ENCODE measurements around the gene GATD1. TPM values are rescaled to one million over a fixed set of nuclear protein-coding genes. Genes with fewer than 3 reads are reported as not detected.
A peak's percentile ranks its signal among the peaks of the same experiment; 100 is the strongest.

Gene GATD1
- total RNA-seq, 1 experiment from 2014 or later = 88.7 TPM

DNA sequence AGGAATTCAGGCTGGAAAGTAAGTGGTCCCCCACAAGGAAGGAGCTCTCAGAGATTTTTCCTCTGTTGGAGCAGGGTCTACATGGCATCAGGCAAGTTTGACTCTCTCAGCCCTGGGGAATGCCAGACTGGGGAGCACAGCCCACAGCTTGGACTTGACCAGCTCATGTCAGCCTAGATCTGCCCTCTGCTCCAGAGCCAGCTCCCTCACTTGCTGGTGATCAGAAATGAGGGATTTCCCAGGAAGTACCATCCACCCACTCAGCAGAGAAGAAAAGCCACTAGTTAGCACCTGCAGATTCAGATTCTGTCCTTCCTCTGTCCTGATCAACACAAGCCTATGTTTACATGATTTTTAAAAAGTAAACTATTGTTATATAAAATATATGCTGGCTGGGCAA is 17.1 kb downstream of the GATD1 start:
- H4K20me1 ChIP-seq (ENCODE audit: insufficient read depth) = peaks cover 5% of the 10 kb centered on the region; the same call in 1 of the 2 replicates
- H3K9ac ChIP-seq (ENCODE audit: low read length) = no peak overlapping the region
- H3K79me2 ChIP-seq (ENCODE audit: insufficient read depth, low read length) = peaks cover 35% of the 10 kb centered on the region
- H3K9me2 ChIP-seq (ENCODE audit: insufficient read depth) = no peaks in the 10 kb centered on the region
- ChIA-PET RAD21 (ENCODE audit: low non-redundant PET in 1 of 2, low total read pairs in 2 of 2, uncharacterized antibody in 2 of 2, unreplicated experiment in 2 of 2) (no interaction called here), POLR2A (no interaction called here), CTCF (no interaction called here)
- H3K27me3 ChIP-seq (ENCODE audit: insufficient read depth, low read length) = no peaks in the 10 kb centered on the region
- no peak overlapping the region for H3K4me2 ChIP-seq (ENCODE audit: low read length)
- H3K9me3 ChIP-seq (ENCODE audit: control insufficient read depth in 1 of 2, insufficient read depth in 1 of 2, low read depth in 1 of 2, low read length in 2 of 2) = no peaks in the 10 kb centered on the region
- H3K27ac ChIP-seq (ENCODE audit: low read depth, low read length) = no peak overlapping the region
- TF ChIP-seq JUND (IDR thresholded peaks at IDR 0.05) (no peak), RAD21 (IDR thresholded peaks at IDR 0.05; ENCODE audit: low read depth) (no peak), POLR2AphosphoS5 (IDR thresholded peaks at IDR 0.05; ENCODE audit: low read depth, low read length) (no peak), FOSL1 (IDR thresholded peaks at IDR 0.05; ENCODE audit: low read depth) (no peak), ZFX (IDR thresholded peaks at IDR 0.05) (no peak), POLR2A (IDR thresholded peaks at IDR 0.05; ENCODE audit: borderline replicate concordance, extremely low read depth, insufficient read depth, insufficient read length) (no peak), CBX3 (IDR thresholded peaks at IDR 0.05; ENCODE audit: low read depth) (no peak)
- TF ChIP-seq, protein P1, sequence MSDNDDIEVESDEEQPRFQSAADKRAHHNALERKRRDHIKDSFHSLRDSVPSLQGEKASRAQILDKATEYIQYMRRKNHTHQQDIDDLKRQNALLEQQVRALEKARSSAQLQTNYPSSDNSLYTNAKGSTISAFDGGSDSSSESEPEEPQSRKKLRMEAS (IDR thresholded peaks at IDR 0.05) = no peak
- no peak overlapping the region for H2AFZ ChIP-seq (ENCODE audit: low read depth, low read length, poor library complexity, severe bottlenecking)
- peaks cover 20 to 38% of the 10 kb centered on the region in 2 experiments for H3K4me1 ChIP-seq (ENCODE audit: control insufficient read depth in 1 of 2, insufficient read depth in 2 of 2, low read length in 2 of 2)
- intact Hi-C loops (cut with micrococcal nuclease) = no loop called here
- peaks cover 38 to 56% of the 10 kb centered on the region in 2 experiments for H3K36me3 ChIP-seq (ENCODE audit: control insufficient read depth in 1 of 2, insufficient read depth in 2 of 2, low read length in 2 of 2)
- ATAC-seq = no peak
- no peak for DNase-seq (ENCODE audit: low read depth, low spot score)
- no peak overlapping the region for H3K4me3 ChIP-seq (replicated peaks in 1 of 2; ENCODE audit: low read depth in 1 of 2, low read length in 2 of 2)
- TSS peak; percentile 30 for BruUV-seq (replicated peaks)

DNA sequence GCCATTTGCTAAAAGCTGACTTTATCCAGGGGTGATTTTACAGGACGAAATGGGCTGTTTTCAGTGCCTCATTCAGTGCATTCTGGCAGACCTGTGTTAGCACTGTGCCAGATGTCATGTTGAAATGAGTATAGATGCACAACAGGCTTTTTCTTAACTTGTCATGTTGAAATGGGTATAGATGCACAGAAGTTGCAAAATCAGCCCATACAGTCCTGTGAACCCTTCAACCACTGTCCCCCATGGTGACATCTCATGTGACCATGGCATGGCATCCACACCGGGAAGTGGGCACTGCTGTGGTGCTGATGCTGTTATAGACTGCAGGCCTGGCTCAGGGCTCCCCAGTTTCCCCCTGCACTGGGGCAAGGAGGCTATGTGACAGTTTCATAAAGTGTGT is 27.6 kb downstream of the GATD1 start:
- CTCF ChIA-PET = interaction anchor here (1.3 kb wide), 1 partner anchor 13 kb away, joined by 3 read pairs; no protein-coding TSS in a partner anchor
- no peak overlapping the region for H3K9ac ChIP-seq (ENCODE audit: low read length)
- intact Hi-C loops (cut with micrococcal nuclease) = no loop called here
- TF ChIP-seq FOSL1 (IDR thresholded peaks at IDR 0.05; ENCODE audit: low read depth) (no peak), POLR2A (IDR thresholded peaks at IDR 0.05; ENCODE audit: borderline replicate concordance, extremely low read depth, insufficient read depth, insufficient read length) (no peak), EZH2phosphoT487 (IDR thresholded peaks at IDR 0.05; ENCODE audit: borderline replicate concordance) (no peak), EGR1 (IDR thresholded peaks at IDR 0.05; ENCODE audit: low read depth) (no peak), JUND (IDR thresholded peaks at IDR 0.05) (no peak), ELF1 (IDR thresholded peaks at IDR 0.05; ENCODE audit: borderline replicate concordance, low read depth) (no peak), SP1 (IDR thresholded peaks at IDR 0.05; ENCODE audit: low read depth) (no peak), TCF7L2 (IDR thresholded peaks at IDR 0.05; ENCODE audit: borderline replicate concordance, extremely low read depth, insufficient read depth, insufficient read length) (no peak), CEBPB (IDR thresholded peaks at IDR 0.05; ENCODE audit: low read depth) (no peak)
- TF ChIP-seq, protein P2, sequence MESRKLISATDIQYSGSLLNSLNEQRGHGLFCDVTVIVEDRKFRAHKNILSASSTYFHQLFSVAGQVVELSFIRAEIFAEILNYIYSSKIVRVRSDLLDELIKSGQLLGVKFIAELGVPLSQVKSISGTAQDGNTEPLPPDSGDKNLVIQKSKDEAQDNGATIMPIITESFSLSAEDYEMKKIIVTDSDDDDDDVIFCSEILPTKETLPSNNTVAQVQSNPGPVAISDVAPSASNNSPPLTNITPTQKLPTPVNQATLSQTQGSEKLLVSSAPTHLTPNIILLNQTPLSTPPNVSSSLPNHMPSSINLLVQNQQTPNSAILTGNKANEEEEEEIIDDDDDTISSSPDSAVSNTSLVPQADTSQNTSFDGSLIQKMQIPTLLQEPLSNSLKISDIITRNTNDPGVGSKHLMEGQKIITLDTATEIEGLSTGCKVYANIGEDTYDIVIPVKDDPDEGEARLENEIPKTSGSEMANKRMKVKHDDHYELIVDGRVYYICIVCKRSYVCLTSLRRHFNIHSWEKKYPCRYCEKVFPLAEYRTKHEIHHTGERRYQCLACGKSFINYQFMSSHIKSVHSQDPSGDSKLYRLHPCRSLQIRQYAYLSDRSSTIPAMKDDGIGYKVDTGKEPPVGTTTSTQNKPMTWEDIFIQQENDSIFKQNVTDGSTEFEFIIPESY (IDR thresholded peaks at IDR 0.05; ENCODE audit: extremely low read depth, insufficient replicate concordance, low read length) = no peak
- TF ChIP-seq, protein P3, sequence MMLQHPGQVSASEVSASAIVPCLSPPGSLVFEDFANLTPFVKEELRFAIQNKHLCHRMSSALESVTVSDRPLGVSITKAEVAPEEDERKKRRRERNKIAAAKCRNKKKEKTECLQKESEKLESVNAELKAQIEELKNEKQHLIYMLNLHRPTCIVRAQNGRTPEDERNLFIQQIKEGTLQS (IDR thresholded peaks at IDR 0.05) = no peak

More for the DNA sequence above, 27.6 kb downstream of the GATD1 start:
- H3K4me2 ChIP-seq (ENCODE audit: low read length) = peak overlapping the region; percentile 4; the same call in 1 of the 2 replicates
- no peak for ATAC-seq
- H2AFZ ChIP-seq (ENCODE audit: low read depth, low read length, poor library complexity, severe bottlenecking) = no peak overlapping the region
- H3K36me3 ChIP-seq (ENCODE audit: control insufficient read depth in 1 of 2, insufficient read depth in 2 of 2, low read length in 2 of 2) = no peaks in the 10 kb centered on the region; a peak in 2 of 4 replicates
- H3K4me3 ChIP-seq (replicated peaks in 1 of 2; ENCODE audit: low read depth in 1 of 2, low read length in 2 of 2) = no peak overlapping the region
- no peaks in the 10 kb centered on the region for H4K20me1 ChIP-seq (ENCODE audit: insufficient read depth)
- BruUV-seq (replicated peaks) = no TSS peak
- DNase-seq (ENCODE audit: low read depth, low spot score) = no peak
- no peak overlapping the region for H3K27ac ChIP-seq (ENCODE audit: low read depth, low read length)
- peaks cover 71% of the 10 kb centered on the region for H3K79me2 ChIP-seq (ENCODE audit: insufficient read depth, low read length)
- H3K9me2 ChIP-seq (ENCODE audit: insufficient read depth) = no peaks in the 10 kb centered on the region
- ChIA-PET POLR2A (interaction anchor here (2.2 kb wide), 1 partner anchor 13 kb away, joined by 9 read pairs; no protein-coding TSS in a partner anchor), RAD21 (ENCODE audit: low non-redundant PET in 1 of 2, low total read pairs in 2 of 2, uncharacterized antibody in 2 of 2, unreplicated experiment in 2 of 2) (no interaction called here)
- no peaks in the 10 kb centered on the region for H3K27me3 ChIP-seq (ENCODE audit: insufficient read depth, low read length)
- no peaks in the 10 kb centered on the region for H3K9me3 ChIP-seq (ENCODE audit: control insufficient read depth in 1 of 2, insufficient read depth in 1 of 2, low read depth in 1 of 2, low read length in 2 of 2)
- peaks cover 19 to 42% of the 10 kb centered on the region in 2 experiments; a peak in 3 of 4 replicates for H3K4me1 ChIP-seq (ENCODE audit: control insufficient read depth in 1 of 2, insufficient read depth in 2 of 2, low read length in 2 of 2)
